ENCODE measurements around the gene CDCA4.
A peak's percentile ranks its signal among the peaks of the same experiment; 100 is the strongest.

CDCA4 gene

DNA sequence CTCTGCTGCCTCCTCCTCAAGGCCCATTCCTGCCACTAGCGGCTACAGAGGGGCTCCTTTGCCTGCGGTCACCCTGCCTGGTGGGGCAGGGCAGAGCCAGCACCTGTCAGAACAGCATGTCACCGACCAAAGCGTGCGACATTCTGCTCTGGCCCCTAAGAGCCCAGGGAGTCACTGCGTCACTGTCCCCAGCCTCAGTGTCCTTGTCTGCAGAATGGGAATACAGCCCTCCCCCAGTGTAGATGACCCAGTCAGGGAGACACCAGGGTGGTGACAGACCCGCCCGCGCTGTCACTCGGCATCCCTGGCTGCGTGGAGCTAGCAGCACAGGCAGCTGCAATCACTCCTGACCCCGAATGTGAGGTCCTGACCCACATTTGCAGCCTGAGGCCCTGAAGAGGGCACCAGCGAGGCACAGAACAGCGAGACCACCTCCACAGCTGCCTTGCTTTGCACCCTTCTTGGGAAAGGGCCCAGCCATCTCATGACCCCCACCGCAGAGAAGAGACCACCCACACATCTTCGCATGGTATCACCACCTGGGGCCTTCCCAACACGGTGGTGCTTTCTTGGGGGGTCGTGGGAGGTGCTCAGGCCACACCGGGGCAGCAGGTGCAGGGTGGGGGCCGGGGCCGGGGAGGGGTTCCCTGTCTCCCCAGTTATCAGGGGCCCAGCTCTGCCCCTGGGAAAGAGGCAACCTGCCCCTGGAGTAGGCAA is 45.2 kb downstream of the CDCA4 start:
- no peak for DNase-seq (ENCODE audit: low read depth)

DNA sequence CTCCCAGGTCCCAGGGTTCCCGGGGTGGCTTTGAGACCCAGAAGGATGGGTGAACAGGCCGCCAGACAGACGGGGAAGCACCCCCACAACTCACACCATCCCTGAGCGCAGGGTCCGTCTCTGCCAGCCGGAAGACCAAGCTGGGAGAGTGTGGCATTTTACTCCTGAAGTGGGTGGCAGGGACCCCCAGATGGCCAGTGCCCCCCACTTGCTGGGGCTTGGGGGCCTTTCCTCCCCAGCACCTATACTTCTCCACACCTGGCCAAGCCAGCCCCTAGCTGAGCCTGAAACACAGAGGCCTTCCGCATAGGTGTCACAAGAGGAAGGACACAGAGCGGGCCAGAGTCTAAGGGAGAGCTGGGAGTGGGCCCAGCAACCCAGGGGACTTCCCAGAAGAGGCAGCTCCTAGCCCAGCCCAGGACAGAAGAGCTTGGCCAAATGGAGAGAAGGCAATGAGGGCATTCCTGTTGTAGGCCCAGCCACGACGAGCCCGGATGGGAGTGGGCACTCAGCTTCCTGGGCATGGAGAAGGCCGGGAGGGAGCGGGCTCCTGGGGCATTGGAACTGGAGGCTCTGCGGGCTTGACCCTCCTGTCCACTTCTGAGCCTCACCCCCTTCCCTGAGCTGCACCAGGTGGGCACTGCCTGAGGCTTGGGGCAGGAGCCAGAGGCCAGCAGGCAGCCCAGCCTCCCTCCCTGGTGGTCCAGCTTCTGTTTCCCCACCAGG is 46.1 kb downstream of the CDCA4 start:
- no peak for DNase-seq (ENCODE audit: low read depth)

GRCh38 chr14:104974146-104974541 is 46.7 kb downstream of the CDCA4 start:
- DNase-seq (ENCODE audit: low read depth) = no peak

- peak; percentile 93 for DNase-seq (ENCODE audit: low read depth)
These were observed 47.3 kb downstream of the CDCA4 start for GRCh38 chr14:104973385-104974145.

GRCh38 chr14:104973135-104973384 is 47.8 kb downstream of the CDCA4 start:
- DNase-seq (ENCODE audit: low read depth) = peak; percentile 96

DNA sequence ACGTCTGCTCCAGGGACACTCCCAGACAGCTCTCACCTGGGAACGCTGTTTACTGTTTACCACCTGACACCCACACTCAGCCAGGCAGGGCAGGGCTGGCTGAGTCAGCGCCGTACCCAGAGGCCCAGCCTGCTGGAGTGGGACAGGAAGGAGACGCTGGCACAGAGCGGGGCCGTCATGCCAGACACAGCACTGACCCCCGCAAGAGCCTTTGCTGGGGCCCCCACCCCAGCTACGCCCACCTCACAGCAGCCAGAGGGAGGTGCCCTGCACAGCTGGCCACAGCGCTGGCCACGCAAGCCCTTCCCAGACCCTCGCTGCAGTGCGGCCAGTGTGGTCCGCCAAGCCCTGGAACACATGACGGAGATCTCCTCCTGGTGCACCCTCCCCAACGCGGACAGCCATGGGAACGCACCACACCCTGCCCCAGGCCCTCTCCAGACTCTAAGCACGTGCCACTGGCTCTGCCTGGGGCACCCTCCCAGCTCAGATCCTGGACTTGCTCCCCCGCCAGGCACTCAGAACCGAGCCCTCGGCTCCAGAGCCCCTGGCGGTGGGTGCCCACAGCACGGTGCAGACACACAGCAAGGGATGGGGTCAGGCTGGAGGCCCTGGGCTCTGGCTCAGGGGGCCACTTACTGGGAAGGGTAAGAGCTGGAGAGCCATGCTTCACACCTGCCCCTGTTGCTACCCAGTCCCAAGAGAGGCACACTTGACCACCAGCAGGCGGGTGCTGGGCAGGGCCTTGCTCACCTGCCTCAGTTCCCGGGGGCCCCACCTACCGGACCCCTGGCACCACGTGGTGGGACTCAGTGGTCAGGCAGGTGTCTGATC is 48.4 kb downstream of the CDCA4 start:
- peak; percentile 84 for DNase-seq (ENCODE audit: low read depth)

DNA sequence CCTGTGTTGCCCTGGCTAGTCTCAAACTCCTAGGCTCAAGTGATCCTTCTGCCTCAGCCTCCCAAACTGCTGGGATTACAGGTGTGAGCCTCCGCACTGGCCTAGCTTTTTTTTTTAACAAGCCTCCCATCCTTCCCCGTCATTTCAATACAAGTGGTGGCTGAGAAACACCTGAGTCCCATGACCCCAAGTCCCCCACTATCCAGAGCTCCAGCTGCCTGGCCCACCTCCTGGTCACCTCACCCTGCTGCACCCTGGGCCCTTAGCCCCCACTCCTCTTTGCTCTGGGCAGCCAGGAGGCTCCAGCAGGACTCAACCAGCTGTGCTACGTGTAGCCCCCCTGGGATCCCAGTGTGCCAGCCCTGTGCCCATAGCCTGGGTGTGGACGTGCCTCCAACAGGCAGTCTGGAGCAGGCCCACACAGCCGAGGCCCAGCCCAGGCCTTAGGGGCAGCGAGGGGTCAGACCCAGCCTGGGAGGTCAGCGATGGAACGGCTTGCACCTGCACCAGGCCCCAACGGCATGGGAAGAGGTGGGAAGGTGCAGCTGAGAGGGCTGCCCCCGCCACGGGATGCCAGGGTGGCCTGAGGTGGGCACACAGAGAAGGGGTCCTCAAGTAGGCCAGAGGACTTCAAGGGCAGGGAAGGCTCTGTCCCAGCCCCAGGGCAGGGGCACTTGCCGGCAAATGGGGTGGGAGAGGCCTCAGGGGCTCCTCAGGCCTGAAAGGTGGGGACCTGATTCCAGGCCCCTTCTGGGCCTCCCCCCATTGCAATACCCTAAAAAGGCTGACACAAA is 49.2 kb downstream of the CDCA4 start:
- DNase-seq (ENCODE audit: low read depth) = no peak

GRCh38 chr14:104970231-104971068 is 50.4 kb downstream of the CDCA4 start:
- DNase-seq (ENCODE audit: low read depth) = peak; percentile 92

GRCh38 chr14:104969741-104970230 is 51.1 kb downstream of the CDCA4 start:
- DNase-seq (ENCODE audit: low read depth) = no peak

- DNase-seq (ENCODE audit: low read depth) = peak; percentile 34
These were observed 52.1 kb downstream of the CDCA4 start for GRCh38 chr14:104968541-104969401.

- DNase-seq (ENCODE audit: low read depth) = no peak
These were observed 52.7 kb downstream of the CDCA4 start for GRCh38 chr14:104968153-104968527.

GRCh38 chr14:104967386-104968152 is 53.3 kb downstream of the CDCA4 start:
- DNase-seq (ENCODE audit: low read depth) = no peak

DNA sequence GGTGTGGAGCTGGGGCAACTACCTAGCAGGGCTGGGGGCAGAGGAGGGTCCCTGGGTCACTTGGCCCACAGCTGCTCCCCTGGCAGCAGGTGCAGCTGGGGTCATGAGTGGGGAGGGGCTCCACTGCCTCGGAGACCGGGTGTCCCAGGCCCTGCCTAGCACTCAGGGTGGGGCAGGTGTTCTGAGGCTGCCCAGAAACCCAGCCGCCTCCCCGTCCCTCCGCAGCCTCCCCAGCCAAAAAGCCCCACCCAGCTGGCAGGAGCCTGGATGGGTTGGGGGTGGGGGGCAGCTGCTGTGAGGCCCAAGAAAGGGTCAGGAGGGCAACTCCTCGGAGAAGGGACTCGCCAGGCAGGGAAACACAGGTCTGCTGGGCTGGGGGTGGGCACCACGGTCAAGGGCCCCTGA is 53.9 kb downstream of the CDCA4 start:
- no peak for DNase-seq (ENCODE audit: low read depth)

GRCh38 chr14:104966261-104966865 is 54.5 kb downstream of the CDCA4 start:
- no peak for DNase-seq (ENCODE audit: low read depth)

DNA sequence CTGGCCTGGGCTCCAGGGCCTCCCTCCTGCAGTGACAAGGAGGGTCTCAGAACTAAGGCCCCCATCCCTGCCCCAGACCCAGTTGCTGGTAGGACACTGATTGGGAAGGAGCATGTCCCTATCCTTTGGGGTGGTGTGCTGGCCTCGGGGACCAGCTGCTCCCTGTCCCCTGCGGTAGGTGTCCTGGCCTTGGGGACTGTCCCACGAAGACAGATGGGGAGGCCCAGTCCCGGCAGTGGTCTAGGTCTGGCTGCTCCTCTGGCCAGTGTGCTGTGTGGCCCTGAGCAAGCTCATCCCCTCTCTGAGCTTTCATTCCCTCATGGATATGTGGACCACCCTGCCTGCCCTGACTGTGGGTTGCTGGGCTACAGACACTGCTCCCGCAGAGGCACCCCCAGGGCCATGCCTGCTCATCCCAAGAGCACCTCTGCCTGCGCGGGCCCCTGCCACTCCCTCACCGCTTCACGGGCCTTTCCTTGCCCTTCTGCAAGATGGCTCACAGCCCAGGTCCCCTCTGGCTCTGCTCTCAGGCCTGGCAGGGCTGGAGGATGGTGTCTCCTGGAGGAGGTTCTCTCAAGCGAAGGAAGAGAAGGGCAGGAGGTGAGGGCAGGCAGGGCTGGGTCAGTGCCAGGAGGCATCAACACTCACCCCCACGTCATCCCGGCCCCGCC is 55.2 kb downstream of the CDCA4 start:
- DNase-seq (ENCODE audit: low read depth) = no peak

DNA sequence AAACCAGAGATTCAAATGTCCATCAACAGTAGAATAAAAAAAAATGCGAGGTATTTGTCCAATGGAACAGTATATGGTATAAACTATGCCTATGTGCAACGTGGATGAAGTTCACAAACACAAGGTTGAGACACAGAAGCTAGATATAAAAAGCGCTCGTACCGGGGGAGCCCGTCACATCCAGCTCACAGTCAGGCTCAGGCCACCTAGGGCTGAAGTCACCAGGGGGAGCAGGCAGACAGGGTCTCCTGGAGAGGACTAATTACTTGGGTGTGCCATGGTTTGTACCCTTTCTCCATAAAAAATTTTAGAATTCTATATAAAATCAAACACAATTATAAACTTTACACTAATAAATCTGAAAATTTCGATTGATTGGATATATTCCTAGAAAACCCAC is 56.3 kb downstream of the CDCA4 start:
- no peak for DNase-seq (ENCODE audit: low read depth)
